GM10248 (cell line): Measurements from ENCODE around the gene ARID2.

Experiments
- CTCF ChIA-PET: fragments of 300-600 bp; sonication (Branson Sonifier 250); formaldehyde crosslinking; extraction: SDS; loops from one replicate; lab custom pipeline; 2021; ENCODE audit warnings: antibody characterized with exemption; lab: Yijun Ruan, JAX
- POLR2A ChIA-PET: fragments of 350-650 bp; sonication (Branson Sonifier 250); formaldehyde crosslinking; extraction: SDS; loops from one replicate; lab custom pipeline; 2020; ENCODE audit warnings: antibody characterized with exemption; lab: Yijun Ruan, JAX
- DNase-seq: peaks from one replicate; pipeline ENCODE4 v3.0.0; 2012; ENCODE audit errors: extremely low spot score
- TF ChIP-seq, protein P1 (sequence below): IDR thresholded peaks from 2 replicates; pipeline ENCODE4 v1.5.1; 2012; ENCODE audit warnings: mild to moderate bottlenecking, low read depth; ENCODE audit errors: extremely low read depth, missing control alignments, control extremely low read depth

Gene ARID2

DNA sequence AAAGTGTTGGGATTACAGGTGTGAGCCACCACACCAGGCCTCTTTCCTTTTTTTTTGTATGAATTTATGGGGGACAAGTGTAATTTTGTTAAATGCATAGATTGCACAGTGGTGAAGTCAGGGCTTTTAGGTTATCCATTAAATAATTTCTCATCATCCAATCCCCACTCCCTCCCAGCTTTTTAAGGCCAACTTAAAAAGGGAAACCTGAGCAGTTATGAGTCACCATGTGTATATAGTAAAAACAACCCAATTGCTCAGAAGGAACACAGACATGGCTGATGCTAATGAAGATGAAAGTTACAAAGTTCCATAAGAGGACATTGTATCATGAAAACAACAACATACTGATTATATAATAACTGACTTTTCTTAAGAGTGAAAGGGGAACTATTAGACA, 25.6 kb upstream of the ARID2 start:
- POLR2A ChIA-PET: no interaction called here
- TF ChIP-seq, protein P1, sequence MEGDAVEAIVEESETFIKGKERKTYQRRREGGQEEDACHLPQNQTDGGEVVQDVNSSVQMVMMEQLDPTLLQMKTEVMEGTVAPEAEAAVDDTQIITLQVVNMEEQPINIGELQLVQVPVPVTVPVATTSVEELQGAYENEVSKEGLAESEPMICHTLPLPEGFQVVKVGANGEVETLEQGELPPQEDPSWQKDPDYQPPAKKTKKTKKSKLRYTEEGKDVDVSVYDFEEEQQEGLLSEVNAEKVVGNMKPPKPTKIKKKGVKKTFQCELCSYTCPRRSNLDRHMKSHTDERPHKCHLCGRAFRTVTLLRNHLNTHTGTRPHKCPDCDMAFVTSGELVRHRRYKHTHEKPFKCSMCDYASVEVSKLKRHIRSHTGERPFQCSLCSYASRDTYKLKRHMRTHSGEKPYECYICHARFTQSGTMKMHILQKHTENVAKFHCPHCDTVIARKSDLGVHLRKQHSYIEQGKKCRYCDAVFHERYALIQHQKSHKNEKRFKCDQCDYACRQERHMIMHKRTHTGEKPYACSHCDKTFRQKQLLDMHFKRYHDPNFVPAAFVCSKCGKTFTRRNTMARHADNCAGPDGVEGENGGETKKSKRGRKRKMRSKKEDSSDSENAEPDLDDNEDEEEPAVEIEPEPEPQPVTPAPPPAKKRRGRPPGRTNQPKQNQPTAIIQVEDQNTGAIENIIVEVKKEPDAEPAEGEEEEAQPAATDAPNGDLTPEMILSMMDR: no peak
- CTCF ChIA-PET: interaction anchor here (1.1 to 1.4 kb wide), 2 partner anchors 18 to 22 kb away, joined by 3 to 4 read pairs; no protein-coding TSS in a partner anchor
- DNase-seq: no peak

DNA sequence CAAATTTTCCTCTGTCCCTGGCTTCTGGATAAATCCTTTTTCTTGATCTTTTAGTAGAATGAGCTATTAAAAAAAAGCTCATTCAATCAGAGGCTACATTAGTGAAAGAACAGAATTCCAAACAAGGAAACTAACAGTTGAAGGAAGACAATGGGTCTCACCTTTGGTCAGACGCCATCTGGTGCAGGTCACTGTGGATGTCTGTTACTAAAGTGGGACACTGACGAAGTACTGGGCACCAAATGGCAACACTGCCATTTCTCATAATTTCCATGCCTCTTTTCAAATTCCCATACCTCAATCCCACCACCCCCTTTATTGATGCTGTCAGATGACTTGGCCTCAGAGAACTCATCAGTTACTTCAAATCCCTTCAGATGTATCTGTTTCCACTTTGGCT, 24.5 kb upstream of the ARID2 start:
- ChIA-PET POLR2A (no interaction called here), CTCF (no interaction called here)
- DNase-seq: no peak
- TF ChIP-seq, protein P1: no peak

DNA sequence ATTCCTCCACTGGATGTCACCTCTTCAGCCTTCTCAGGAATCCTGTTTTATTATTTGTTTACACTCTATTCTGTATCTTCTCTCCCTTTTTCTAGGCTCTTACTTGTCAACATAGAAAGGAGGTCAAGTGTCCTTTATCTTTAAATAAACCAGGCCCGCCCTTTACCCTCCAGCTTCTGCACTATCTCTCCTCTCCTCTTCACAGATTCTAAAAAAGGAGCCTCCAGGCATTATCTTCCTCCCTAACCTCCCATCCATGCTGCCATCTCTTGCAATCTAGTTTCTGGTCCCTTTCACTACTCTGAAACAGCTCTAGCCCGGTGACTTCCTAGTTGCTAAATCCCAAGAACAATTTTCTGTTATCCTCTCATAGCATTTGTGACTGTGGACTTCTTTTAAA, 24.1 kb upstream of the ARID2 start:
- POLR2A ChIA-PET: no interaction called here
- CTCF ChIA-PET: no interaction called here
- DNase-seq: no peak
- TF ChIP-seq, protein P1: no peak

DNA sequence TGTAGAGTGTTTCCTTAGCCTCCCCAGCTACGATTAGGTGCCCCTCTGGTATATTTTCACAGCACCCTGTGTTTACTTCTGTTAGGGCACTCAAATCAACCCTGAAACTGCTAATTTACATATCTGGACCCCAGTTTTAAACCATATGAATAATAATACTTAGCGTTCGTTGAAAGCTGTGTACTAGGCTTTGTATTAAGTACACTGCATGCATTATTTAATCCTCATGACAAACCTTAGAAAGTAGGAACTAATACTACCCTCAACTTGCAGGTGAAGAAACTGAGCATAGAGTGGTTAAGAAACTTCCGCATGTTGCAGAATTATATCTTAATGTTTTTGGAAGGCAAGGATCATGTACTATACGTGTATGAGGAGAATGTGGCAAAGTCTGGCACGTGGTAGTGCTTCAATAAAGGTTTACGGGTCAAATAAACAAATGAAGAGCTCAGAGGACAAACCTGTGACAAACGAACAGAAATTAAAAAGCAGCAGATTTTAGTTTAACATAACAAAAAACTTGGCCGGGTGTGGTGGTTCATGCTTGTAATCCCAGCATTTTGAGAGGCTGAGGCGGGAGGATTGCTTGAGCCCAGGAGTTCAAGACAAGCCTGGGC, 22.2 kb upstream of the ARID2 start:
- no peak for DNase-seq
- CTCF ChIA-PET: interaction anchor here (1.0 to 2.1 kb wide), 3 partner anchors 10 to 21 kb away, joined by 3 to 10 read pairs (median 3); no protein-coding TSS in a partner anchor
- TF ChIP-seq, protein P1: no peak
- POLR2A ChIA-PET: no interaction called here

DNA sequence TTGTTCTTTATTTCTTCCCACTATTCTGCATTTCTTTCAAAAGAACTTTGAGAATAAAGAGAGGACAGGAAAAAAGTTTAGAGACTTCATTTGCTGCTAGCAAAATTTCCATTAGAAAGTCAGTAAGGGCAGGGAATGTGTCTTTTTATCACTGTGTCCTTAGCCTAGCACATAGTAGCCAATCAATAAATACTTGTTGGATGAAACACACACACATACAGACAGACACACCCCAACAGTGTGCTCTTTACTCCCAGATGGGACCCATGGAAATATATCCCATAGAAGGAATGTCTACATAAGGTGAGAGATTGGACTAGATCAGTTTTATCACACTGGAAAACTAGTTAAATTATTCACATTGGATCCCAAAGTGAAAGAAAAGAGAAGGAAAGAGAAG, 21.1 kb upstream of the ARID2 start:
- POLR2A ChIA-PET: no interaction called here
- DNase-seq: no peak
- CTCF ChIA-PET: interaction anchor here (1.2 to 2.1 kb wide), 3 partner anchors 8 to 17 kb away, joined by 3 to 10 read pairs (median 3); no protein-coding TSS in a partner anchor
- TF ChIP-seq, protein P1: no peak

DNA sequence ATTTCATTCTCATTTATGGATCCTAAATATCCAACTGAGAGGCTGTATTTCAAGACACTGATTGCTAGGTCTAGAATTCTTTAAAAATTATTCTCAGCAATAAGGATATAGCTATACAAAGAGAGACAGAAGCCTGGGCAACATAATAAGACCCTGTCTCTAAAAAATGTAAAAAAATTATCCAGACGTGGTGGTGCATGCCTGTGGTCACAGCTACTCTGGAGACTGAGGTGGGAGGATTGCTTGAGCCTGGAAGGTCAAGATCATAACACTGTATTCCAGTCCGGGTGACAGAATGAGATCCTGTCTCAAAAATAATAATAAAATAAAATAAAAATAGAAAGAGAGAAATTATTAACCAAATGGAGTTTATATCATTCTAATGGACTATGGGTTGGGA, 20.6 kb upstream of the ARID2 start:
- ChIA-PET CTCF (interaction anchor here (1.2 to 2.5 kb wide), 2 partner anchors 8 to 17 kb away, joined by 3 to 13 read pairs; no protein-coding TSS in a partner anchor), POLR2A (no interaction called here)
- TF ChIP-seq, protein P1: no peak
- no peak for DNase-seq
